HG03175 (cell line): ENCODE data around the gene DMKN.

Source experiments
- ATAC-seq: cut with Tn5 transposase; IDR thresholded peaks from one replicate; pipeline ENCODE4 v1.9.1; 2021; ENCODE audit warnings: mild to moderate bottlenecking, moderate library complexity; ENCODE audit not compliant: unreplicated experiment

The DMKN gene

DNA sequence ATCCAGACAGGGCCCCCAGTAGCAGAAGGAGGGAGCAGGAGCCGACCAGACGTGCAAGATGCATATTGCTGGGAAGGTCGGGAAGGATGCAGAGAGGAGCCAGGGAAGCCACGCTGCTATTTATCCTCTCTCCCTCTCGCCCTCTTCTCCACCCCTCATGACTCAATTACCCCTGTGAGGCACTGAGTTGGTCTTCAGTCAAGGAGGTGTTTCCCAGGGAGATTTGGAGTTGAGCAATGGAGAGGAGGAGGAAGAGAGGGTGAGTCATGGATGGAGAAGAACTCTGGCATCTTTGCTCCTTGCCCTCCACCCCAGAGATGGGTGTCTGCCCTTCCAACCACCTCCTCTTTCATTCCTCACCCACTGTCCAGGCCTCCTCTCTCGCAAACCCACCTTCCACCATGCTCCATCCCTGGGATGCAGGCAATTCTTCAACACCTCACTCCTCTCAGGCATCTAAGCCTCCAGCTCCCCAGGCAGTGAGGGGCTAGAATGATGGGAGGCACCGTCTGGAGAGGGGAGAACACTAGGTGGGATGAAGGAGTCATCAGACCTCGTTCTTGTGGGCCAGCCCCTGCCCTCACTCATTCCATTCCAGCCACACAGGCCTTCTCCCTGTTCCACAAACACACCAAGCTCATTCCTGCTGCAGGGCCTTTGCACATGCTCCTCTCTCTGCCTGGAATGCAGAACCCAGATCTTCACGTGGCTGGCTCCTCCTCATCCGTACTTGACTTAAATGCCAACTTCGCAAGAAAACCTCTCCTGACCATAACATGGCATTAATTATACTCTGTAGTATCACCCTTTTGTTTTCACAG is 15.0 kb upstream of the DMKN start, which contains the start of gene SBSN:
SBSN (minus strand) TSS at position 94 of the 821 bp plus-strand sequence; CDS start at position 64, 30 bp downstream.
- no peak for ATAC-seq

- no peak for ATAC-seq
These were observed 12.4 kb upstream of the DMKN start for GRCh38 chr19:35525873-35526272.

GRCh38 chr19:35524181-35524837 is 10.9 kb upstream of the DMKN start:
- ATAC-seq, result no peak

DNA sequence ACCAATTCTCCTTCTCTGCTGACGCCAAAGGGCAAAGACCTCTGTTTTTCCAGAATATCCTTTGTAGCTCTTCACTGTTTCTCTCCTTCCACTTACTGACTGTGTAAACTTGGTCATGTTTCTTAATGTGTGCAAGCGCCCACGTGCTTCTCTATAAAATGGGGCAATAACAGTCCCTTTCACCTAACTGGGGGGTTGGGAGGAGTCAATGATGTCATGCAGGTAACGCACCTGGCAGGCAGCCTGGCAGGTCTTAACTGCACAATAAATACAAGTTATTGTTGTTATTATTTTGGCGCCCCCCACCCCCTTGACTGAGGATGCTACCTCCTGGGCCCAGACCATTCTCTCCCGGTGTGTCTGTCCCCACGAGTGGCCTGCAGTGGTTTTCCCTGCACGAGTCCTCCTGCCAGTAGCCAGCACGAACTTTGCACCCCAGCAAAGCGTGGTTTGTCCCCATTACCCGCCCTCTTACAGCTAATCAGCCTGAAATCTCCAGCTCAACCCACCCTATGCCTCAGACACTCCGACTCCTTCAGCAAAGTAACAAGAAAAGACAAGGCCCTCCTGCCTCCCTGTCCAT is 9.4 kb upstream of the DMKN start:
- no peak for ATAC-seq

GRCh38 chr19:35521124-35521743 is 7.8 kb upstream of the DMKN start:
- no peak for ATAC-seq

GRCh38 chr19:35519291-35519690 is 5.8 kb upstream of the DMKN start:
- no peak for ATAC-seq

DNA sequence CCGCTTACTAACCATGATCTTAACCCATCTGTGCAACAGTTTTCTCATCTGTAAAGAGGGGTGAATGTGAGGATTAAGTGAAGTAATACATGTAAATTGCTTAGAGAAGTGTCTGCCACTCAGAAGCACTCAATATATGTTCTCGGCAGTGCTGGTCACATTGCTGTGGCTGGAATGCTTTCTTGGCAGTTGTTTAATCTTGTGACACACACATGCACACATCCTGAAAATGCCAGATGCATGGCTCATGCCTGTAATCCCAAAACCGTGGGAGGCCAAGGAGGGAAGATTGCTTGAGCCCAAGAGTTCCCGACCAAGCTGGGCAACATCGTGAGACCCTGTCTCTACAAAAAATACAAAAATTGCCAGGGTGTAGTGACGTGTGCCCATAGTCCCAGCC is 4.9 kb upstream of the DMKN start:
- ATAC-seq, result no peak

DNA sequence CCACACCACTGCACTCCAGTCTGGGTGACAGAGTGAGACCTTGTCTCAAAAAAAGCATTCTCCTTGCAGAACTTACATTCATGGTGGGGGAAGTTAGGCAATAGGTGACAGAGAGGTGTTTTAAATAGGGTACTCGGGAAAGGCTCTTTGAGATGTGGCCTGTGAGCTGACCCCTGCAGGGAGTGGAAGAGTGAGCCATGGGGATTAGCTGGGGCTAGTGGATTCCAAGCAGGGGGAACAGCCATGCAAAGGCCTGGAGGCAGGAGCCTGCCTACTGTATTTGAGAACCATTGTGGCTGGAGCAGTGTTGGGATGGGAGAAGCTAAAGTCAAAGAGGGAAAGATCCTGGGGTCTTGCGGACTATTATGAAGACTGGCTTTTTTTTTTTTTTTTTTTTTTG is 3.9 kb upstream of the DMKN start:
- no peak for ATAC-seq

DNA sequence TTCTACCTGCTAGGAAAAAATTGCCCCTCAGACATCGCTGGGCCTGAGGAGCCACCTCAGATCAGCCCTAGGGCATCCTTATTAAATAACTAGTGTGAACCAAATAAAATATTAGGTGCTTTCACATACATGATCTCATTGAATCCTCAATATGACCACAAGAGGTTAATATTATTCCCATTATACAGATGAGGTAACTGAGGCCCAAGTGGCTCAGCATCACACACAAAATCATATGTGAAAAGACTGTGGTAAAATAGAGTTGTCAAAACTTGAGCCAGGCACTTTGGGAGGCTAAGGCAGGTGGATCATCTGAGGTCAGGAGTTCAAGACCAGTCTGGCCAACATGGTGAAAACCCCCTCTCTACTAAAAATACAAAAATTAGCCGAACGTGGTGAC is 2.9 kb upstream of the DMKN start:
- ATAC-seq, result no peak

DNA sequence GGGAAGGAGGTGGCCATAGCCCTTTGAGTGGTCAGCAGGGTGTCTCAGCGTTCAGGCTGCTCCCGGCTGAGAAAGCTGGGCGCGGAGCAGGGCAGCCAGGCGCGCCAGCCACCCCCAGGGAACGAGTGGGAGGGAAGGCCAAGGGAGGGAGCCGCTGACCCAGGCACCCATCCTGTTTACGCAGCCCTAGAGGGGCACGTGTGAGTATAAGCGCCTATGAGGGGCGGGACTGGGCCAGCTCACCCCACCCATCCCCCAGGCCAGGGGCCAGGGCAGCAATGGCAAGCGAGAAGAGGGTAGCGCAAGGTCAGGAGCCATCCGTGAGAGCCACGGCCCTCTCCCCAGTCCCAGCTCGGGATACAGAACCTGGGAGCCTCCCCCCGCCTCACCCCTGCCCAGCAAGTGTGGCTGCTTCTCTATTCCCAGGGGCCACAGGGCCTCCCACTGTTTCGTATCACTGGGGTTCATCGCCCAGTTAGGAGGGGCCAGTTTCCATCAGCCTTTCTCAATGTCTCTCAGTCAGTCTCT is 897 bp upstream of the DMKN start:
- ATAC-seq, result no peak

- ATAC-seq, result no peak
These were observed 420 bp downstream of the DMKN start for GRCh38 chr19:35512831-35513627.

DNA sequence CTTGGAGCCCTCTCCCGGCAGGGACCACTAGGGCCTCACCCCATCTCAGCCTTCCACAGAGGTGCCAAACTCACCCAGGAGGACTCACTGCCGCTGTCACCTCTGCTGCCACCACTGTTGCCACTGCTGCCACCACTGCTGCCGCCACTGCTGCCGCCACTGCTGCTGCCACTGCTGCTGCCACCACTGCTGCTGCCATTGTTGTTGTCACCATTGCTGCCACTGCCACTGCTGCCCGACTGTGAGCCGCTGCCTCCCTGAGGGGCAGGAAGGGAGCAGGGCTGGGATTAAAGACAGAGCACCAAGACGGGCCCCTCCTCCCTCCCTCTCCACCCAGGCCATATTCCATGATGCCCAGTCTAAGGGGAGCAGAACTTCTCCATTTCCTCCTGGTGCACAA is 2.1 kb downstream of the DMKN start:
- ATAC-seq, result no peak

- no peak for ATAC-seq
These were observed 2.9 kb downstream of the DMKN start for GRCh38 chr19:35510626-35510964.

DNA sequence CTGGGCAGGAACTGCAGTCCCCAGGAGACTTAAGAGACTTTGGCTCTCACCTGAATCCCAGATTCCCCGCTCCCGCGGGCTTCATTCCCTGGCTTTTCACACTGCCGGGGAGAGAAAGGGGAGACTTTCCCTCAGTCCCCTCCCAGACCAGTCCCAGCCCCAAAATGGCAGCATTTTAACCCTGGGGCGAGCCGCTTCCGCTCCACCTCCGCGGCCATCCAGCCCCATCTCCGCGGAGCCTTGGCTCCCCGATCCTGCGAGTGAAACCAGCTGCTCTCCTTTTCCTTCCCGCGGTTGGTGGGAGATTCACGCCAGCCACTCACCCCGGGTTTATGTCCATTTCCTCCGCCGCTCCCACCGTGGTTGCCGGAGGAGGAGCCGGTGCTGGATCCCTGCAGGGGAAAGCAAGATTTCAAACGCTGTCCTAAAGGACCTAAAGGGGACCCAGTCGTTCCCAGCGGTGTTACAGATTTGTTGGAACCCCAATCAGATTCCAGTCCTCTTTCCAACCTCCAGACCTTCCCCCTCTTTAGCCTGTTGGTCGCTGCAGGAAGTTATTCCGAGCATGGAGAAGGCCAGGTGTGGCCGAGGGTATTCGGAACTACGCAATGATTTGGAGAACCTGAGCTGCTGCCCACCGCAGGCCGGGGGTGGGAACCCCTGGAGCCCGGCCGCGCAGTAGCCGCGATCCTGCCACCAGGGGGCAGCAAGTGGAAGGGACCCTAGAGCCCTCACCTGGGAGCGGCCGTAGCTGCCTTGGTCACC is 3.4 kb downstream of the DMKN start:
- no peak for ATAC-seq

- no peak for ATAC-seq
These were observed 4.3 kb downstream of the DMKN start for GRCh38 chr19:35509018-35509652.

DNA sequence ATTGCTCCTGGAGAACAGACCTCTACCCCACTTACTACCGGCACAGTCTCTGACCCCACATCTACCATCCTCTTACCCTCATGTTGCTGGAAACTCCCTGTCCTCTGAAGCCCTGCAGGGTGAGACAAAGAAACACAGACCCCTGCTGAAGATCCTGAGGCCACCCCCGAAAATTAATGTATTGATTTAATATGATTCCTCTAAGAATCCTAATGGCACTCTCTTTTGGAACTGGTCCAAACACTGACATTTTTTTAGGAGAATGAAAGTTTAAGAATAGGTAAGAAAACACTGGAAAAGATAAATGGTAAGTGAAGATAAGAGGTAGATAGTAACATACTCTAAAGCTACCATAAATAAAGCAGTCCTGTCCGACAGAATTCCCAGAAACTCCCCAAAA is 5.3 kb downstream of the DMKN start:
- no peak for ATAC-seq

DNA sequence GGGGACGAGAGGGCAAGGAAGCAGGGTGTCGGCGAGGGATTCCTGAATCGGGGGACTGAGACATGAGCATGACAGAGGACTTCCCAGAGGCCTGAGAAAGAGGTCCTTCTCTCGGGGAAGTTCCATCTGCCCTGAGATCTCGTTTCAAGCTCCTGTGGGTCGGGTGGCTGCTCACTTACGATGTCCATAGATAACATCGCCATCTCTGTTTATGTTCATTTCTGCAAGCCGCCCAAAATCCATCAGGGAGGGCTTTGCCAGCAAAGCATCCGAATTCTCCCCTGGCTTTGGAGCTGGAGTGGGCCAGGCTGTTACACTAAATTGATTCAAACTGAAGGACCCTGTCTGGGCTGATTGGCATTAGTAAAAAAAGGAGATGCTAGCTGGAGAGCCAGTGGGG is 5.9 kb downstream of the DMKN start:
- ATAC-seq, result no peak

DNA sequence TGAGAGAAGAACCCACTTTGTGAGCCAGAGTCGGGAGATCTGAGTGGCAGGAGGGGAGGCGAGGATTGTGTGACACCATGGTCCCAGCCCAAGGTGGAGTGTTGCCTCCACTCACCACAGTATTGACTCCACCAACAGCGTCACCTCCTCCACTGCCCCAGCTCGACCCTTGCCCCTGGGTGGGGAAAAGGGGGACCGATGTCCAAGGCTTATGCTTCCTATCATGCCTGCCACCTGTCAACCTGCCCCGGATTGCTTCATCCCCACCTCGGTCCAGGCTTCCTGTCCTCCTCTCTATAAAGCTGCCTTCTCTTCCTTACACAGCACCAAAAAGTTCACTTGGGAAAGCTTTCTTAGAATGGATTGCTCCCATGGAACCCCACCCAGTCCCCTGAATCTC is 7.4 kb downstream of the DMKN start:
- ATAC-seq, result no peak

- ATAC-seq, result no peak
These were observed 10.7 kb downstream of the DMKN start for GRCh38 chr19:35502751-35503150.
